Iris pigment epithelial cell (primary cell): Measurements from ENCODE around the gene HTT.
"Not testable (repeated sequence)": the region's sequence is repeated elsewhere in the genome, so short reads cannot be mapped to it uniquely, and the experiment has no call there.

ENCODE experiments used
- DNase-seq: peaks from one replicate; pipeline ENCODE4 v3.0.0-alpha.2; 2011; ENCODE audit warnings: low read depth

Gene HTT

GRCh38 chr4:3121596-3121995 lies 47.1 kb downstream of the HTT start:
- no peak for DNase-seq

GRCh38 chr4:3122081-3122563 lies 47.6 kb downstream of the HTT start:
- peak; percentile 92 for DNase-seq

- peak; percentile 90 for DNase-seq
Observed at GRCh38 chr4:3123181-3123671, 48.7 kb downstream of the HTT start.

GRCh38 chr4:3124070-3124767 lies 49.7 kb downstream of the HTT start:
- peak; percentile 60 for DNase-seq

GRCh38 chr4:3127112-3127511 lies 52.6 kb downstream of the HTT start:
- DNase-seq, result no peak

- no peak for DNase-seq
Observed at GRCh38 chr4:3128058-3128457, 53.6 kb downstream of the HTT start.

- peak; percentile 73 for DNase-seq
Observed at GRCh38 chr4:3128976-3129375, 54.5 kb downstream of the HTT start.

GRCh38 chr4:3130201-3130600 lies 55.7 kb downstream of the HTT start:
- DNase-seq, result peak; percentile 38

- DNase-seq, result no peak
Observed at GRCh38 chr4:3130826-3131225, 56.3 kb downstream of the HTT start.

- DNase-seq, result no peak
Observed at GRCh38 chr4:3134201-3134600, 59.7 kb downstream of the HTT start.

GRCh38 chr4:3135155-3136011 lies 60.9 kb downstream of the HTT start:
- DNase-seq, result no peak

GRCh38 chr4:3136454-3136853 lies 62.0 kb downstream of the HTT start:
- peak; percentile 30 for DNase-seq

- no peak for DNase-seq
Observed at GRCh38 chr4:3137908-3138307, 63.4 kb downstream of the HTT start.

- DNase-seq, result peak; percentile 50
Observed at GRCh38 chr4:3145234-3145924, 70.9 kb downstream of the HTT start.

GRCh38 chr4:3148926-3149325 lies 74.4 kb downstream of the HTT start:
- no peak for DNase-seq

GRCh38 chr4:3151238-3151637 lies 76.8 kb downstream of the HTT start:
- not testable (repeated sequence) for DNase-seq

GRCh38 chr4:3157366-3157765 lies 82.9 kb downstream of the HTT start:
- DNase-seq, result no peak

- no peak for DNase-seq
Observed at GRCh38 chr4:3158841-3159240, 84.4 kb downstream of the HTT start.

GRCh38 chr4:3160438-3160837 lies 86.0 kb downstream of the HTT start:
- no peak for DNase-seq

GRCh38 chr4:3161044-3161443 lies 86.6 kb downstream of the HTT start:
- DNase-seq, result not testable (repeated sequence)

- not testable (repeated sequence) for DNase-seq
Observed at GRCh38 chr4:3166434-3166833, 92.0 kb downstream of the HTT start.

- peak; percentile 76 for DNase-seq
Observed at GRCh38 chr4:3168029-3168428, 93.5 kb downstream of the HTT start.
